Glomerular endothelial cell (primary cell): Measurements from ENCODE around the gene FLRT2. TPM values are rescaled to one million over a fixed set of nuclear protein-coding genes. Genes with fewer than 3 reads are reported as not detected.

Experiments
- DNase-seq: peaks from one replicate; pipeline ENCODE4 v3.0.0-alpha.2; 2011; ENCODE audit warnings: low read depth, low spot score; ENCODE audit errors: extremely low read depth
- total RNA-seq: library from RNA; depleted of rRNA; stranded (reverse); fragments of >200 nt; gene quantifications from 2 replicates; pipeline ENCODE4 v1.2.3, GENCODE V29; 2015

Gene FLRT2
- total RNA-seq, 1 donor from 2014 or later, result 153 TPM

DNA sequence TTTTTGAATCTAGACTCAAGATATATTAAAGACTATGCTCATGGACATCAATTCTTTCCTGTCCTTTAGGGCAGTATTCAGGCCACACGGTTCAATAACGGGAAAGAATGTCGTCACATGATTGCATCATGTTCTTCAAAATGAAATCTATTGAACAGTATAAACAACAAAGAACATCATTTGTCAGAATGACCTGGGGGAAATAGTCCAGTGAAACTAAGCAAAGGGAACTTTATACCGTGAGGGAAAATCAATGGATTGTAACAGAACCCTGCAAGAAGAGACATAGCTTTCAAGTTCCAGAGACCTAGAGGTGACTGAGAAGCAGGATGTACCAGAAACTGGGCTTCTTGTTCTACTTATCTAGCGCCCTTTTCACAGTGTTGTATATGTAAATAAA lies 32.7 kb downstream of the FLRT2 start:
- no peak for DNase-seq

- DNase-seq, result no peak
These were observed 35.0 kb downstream of the FLRT2 start for GRCh38 chr14:85564841-85565527.

GRCh38 chr14:85565862-85566296 lies 35.9 kb downstream of the FLRT2 start:
- DNase-seq, result no peak

DNA sequence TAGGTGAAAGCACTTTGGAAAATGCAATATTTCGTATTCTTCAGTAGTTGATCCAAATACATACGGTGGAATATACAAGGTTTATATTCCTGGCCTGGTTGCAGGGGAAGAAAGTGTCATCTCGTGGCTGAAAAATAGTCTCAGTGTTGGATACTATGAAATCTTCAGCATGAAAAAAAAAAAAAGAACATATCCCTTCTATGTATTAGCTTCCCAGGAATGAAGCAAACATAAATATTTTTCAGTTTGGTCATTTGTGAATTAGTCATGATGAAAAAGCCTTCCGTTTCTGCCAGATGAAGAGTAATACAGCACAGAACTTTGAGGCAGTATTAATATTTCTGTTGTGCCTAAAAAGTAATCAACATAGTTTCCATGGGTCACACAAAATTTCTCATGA lies 36.7 kb downstream of the FLRT2 start:
- no peak for DNase-seq

DNA sequence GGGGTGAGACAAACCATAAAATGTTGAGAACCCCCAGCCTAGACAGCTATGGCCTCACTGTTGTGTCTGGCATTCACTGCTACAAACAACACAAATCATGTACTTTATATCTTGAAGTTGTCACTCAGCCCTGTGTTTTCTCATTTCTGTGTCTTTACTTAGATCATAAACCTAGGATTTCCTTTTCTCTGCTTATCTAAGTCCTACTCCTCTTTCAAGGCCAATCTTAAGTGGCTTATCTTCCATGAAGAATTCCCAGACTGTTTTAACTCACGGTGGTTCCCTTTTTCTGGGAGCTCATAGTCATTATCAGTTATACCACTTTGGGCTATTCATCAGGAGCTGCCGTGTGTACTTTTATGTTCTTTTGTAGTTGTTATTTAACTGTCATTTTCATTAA lies 42.1 kb downstream of the FLRT2 start:
- DNase-seq, result no peak

DNA sequence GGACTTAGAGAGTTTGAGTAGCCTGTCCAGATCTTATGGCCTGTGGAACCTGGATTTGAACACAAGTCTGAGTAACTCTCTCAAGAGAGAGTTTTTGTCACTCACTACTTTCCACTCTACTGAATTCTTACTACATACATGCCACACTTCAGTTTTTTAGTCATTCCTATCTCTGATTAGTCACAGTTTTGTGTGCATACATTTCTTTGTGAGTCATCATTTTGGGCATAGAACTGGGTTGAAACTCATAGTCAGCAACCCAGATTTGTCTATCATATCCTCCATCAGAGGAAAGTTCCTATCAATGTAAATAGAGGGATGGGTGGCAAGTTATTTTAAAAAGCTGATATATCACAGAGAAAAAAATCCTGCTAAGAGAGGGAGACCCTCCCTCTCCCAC lies 42.9 kb downstream of the FLRT2 start:
- DNase-seq, result no peak

GRCh38 chr14:85573406-85573805 lies 43.5 kb downstream of the FLRT2 start:
- DNase-seq, result no peak

- DNase-seq, result no peak
These were observed 45.1 kb downstream of the FLRT2 start for GRCh38 chr14:85574853-85575616.

GRCh38 chr14:85575617-85575898 lies 45.6 kb downstream of the FLRT2 start:
- no peak for DNase-seq

DNA sequence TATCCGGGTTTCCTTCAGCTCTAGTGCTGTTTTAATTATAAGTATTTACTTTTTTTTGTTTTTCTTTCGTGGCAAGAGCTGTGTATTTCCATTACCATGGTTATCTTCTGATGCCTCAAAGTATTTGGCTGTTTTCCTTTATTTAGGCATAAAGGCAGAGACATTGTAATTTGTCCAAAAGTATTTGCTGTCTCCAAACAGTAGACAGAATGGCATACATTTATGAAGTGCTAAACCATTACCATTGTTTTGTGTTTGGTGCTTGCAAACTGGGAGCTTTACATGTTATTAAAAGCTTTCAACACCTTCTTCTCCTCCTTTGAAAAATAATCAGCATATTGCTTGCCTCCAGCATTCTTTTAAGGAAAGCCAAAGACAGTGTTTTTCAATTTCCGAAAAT lies 46.3 kb downstream of the FLRT2 start:
- DNase-seq, result no peak

DNA sequence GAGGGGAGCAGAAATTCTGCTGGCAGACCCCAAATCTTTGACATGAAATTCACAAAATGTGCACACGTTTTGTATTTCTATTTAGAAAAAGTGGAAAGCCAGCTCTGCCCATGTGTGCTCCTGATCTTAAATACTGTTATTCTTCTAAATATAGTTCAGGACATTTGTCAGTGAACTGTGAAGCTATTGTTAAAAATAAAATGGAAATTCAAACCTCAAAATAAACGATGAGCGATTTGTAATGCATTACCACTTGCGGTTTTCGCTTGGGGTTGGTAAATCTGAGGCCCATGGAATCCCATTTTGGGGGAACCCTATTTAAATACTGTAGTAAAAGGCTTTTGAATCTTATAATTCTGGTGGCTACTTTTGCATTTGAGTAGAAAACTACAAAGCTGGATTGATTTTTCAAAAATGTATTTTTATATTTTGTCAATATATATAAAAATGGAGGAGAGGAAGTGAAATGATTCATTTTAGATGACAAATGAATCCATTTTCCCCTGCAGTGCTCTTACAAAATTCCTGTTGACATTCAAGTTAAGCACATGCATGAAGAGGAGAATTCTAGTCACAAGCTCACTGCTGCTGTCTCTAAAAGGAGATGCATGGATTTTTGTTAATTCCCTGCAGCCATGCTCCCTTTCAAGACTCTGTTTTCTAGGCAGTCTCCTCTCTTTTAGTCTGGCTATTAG lies 47.1 kb downstream of the FLRT2 start:
- no peak for DNase-seq

DNA sequence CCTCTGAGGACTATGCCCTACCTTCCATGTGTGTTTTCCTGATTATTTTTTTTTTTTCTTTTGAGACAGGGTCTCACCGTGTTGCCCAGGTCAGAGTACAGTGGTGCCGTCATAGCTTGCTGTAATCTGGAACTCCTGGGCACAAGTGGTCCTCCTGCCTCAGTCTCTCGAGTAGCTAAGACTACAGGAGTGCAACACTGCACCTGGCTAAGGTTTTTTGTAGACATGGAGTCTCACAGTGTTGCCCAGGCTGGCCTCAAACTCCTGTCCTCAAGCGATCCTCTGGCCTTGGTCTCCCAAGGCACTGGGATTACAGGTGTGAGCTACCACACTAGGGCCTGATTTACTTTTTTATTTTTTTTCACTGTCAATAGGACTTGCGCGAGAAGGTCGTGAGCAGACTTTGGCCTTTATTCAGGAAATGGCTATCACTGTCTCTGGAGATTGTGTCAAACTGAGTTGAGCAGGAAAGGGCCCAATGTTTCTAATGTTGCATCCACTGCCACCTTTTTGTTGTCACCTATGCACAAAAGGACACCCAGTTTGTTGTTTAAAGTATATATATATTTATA lies 47.7 kb downstream of the FLRT2 start:
- no peak for DNase-seq

DNA sequence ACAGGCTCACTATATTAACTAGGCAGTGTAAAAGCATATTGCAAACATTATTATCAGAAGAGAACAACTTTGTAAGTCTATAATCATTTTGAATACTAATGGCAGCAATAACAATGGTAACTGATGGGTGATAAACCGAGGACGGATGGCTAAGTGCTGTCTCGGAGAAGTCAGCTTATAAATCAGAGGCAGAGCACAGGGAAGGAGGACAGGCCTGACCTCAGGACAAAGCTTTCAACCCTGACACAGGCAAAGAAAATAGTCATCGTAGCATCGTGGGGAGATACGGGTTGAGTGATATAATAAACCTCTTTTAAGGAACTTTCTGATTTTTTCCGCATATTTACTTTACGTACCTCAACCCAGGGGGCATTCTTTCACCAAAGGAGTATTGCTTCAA lies 48.4 kb downstream of the FLRT2 start:
- DNase-seq, result no peak

DNA sequence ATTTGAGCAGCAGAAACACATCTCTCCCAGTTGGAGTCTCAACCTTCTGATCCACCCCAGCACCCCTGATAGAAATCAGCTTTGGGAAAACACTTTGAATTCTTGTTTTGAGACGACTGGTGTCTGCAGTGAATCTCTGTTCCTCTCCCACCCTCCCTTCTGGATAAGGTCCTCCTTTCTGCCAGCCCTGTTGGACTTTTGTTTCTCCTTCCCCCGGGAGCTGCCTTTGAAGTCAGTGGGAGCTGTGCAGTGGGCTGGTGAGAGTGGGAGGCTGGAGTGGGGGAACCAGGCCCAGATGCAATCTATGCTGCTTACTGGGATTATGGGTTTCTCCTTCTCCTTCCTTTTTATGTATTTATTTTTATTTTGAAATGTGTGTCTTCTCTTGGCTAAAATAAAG lies 49.0 kb downstream of the FLRT2 start:
- DNase-seq, result no peak

- no peak for DNase-seq
These were observed 50.0 kb downstream of the FLRT2 start for GRCh38 chr14:85579942-85580341.

GRCh38 chr14:85580536-85581140 lies 50.7 kb downstream of the FLRT2 start:
- no peak for DNase-seq

- no peak for DNase-seq
These were observed 51.7 kb downstream of the FLRT2 start for GRCh38 chr14:85581691-85582090.

GRCh38 chr14:85583380-85583779 lies 53.4 kb downstream of the FLRT2 start:
- no peak for DNase-seq

- DNase-seq, result no peak
These were observed 54.5 kb downstream of the FLRT2 start for GRCh38 chr14:85584481-85584880.

DNA sequence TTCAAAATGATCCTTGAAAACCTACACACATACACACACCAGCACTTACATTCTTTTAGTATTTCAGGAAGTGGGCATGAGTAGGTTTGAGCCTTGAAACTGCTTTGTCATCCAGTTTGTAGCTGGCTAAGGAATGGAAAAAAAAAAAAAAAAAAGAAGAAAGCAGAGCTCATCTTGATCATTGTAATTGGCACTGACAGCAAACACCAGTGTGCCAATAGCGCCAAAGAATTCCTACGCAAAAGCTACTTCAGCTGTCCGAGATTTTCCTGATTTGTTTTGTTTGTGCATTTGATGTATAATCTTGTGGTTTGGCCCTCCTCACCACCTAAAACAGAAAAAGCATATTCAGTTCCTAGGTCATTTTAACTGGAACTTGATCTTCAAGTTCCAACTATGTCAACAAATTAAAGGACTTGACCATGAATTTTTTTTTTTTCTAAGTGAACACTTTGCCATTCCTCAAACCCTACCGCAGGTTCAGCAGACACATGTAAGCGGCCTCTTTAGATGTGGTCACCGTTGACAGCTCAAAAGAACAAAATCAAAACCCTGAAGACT lies 57.3 kb downstream of the FLRT2 start:
- no peak for DNase-seq

DNA sequence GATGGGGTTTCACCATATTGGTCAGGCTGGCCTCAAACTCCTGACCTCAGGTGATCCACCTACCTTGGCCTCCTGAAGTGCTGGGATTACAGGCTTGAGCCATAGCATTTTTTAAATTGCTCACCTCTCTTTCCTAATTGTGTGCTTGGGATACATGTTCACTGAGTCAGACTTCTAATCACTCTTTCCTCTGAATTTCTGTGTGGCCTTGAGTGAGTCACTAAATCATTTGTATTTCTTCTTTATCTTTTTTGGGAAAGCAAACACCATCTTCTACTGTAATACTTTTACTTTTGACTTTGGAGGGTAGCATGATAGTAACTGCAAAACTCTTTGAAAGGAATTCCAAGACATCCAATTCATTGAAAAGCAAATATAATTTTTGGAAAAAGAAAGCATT lies 60.8 kb downstream of the FLRT2 start:
- DNase-seq, result no peak
